Esophagus squamous epithelium (tissue), 4 donors: ENCODE measurements around the gene UBAC2.

Source experiments
- CTCF ChIP-seq, 6 experiments: fragments of 450-650 bp in 4 of 6; fragments of 200-600 bp in 2 of 6; sonication (generic) in 2 of 6; IDR thresholded peaks; one replicate each; pipeline ENCODE4 v1.5.1; 2016 to 2019; ENCODE audit warnings: antibody characterized with exemption in 6 of 6, mild to moderate bottlenecking in 4 of 6, moderate library complexity in 4 of 6
- POLR2A ChIP-seq, 4 donors: fragments of 450-650 bp; IDR thresholded peaks; one replicate each; pipeline ENCODE4 v1.6.1; 2017; ENCODE audit warnings: antibody characterized with exemption in 4 of 4, mild to moderate bottlenecking in 4 of 4, moderate library complexity in 3 of 4

GRCh38 chr13:99193152-99193551 lies 7.5 kb upstream of the UBAC2 start:
- TF ChIP-seq CTCF (IDR thresholded peaks at IDR 0.05): no peak
- TF ChIP-seq POLR2A (IDR thresholded peaks at IDR 0.05): no peak
